ENCODE measurements around the gene TSHZ1. TPM values are rescaled to one million over a fixed set of nuclear protein-coding genes. Genes with fewer than 3 reads are reported as not detected.

TSHZ1 gene
- total and polyA plus RNA-seq, 2 of the 8 experiments (the other 6 are each of a cell fraction or from before 2014, with no cell fraction given), result 0.03 to 0.32 TPM

DNA sequence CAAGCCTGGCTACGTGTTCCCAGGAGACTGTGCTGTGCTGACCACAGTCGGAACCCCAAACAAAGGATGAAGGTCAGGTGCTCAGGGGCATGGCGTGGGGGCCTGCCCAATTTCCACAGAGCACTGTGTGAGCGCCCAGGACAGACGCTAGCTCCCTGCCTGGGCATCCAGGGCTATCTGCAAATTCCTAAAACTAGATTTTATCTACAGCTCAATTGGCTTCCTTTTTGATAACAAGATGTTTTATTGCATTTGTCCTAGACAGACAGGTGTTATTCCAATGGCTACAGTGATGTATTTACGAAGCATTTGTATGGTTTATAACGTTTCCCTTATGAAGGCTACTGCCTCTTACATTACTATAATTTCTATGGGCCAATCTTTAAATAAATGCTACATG is 17.7 kb upstream of the TSHZ1 start:
- no peak overlapping the region for H3K18ac ChIP-seq (ENCODE audit: extremely low read depth, low read length)
- no peak overlapping the region for H3K56ac ChIP-seq (replicated peaks; ENCODE audit: insufficient read length, low read depth, low read length)
- H3K4ac ChIP-seq (replicated peaks; ENCODE audit: insufficient read length, low read depth, low read length), result no peak overlapping the region
- no peak overlapping the region for H2AFZ ChIP-seq (ENCODE audit: low read length)
- H4K8ac ChIP-seq (ENCODE audit: extremely low read depth, insufficient read depth, low read length), result no peak overlapping the region
- no peak overlapping the region for H2BK120ac ChIP-seq (replicated peaks; ENCODE audit: low read depth, low read length)
- H3K4me3 ChIP-seq (ENCODE audit: extremely low read depth in 1 of 4, insufficient read depth in 2 of 4, low read depth in 3 of 4, low read length in 4 of 4), result no peak overlapping the region
- no peak overlapping the region for H3K4me2 ChIP-seq (ENCODE audit: insufficient read depth in 1 of 2, low read depth in 2 of 2, low read length in 2 of 2)
- no peak overlapping the region for H2AK5ac ChIP-seq (ENCODE audit: low read depth, low read length)
- H3K79me2 ChIP-seq (ENCODE audit: control insufficient read depth in 1 of 2, insufficient read depth in 2 of 2, low read length in 2 of 2), result no peaks in the 10 kb centered on the region
- 71% methylated on average over 7 of the region's 7 CpGs; no CpG with 5 or more reads in 1 of the 2 experiments for WGBS, 2 experiments (ENCODE audit: extremely low coverage in 1 of 2, insufficient coverage in 1 of 2, insufficient read length in 1 of 2, insufficient replicate concordance in 2 of 2, low coverage in 1 of 2, low lambda C conversion rate in 2 of 2, missing lambda C conversion rate in 1 of 2)
- H3K79me1 ChIP-seq (ENCODE audit: low read depth, low read length), result no peaks in the 10 kb centered on the region
- H4K5ac ChIP-seq (ENCODE audit: insufficient read length, low read depth, low read length), result no peak overlapping the region
- no peak overlapping the region for H2BK20ac ChIP-seq (ENCODE audit: low read length)
- H3K36me3 ChIP-seq (ENCODE audit: control insufficient read depth in 2 of 4, insufficient read depth in 4 of 4, low read length in 3 of 4), result no peaks in the 10 kb centered on the region
- no peak for FAIRE-seq
- H3K4me1 ChIP-seq (replicated peaks in 1 of 4; ENCODE audit: control insufficient read depth in 3 of 4, insufficient read depth in 4 of 4, low read length in 3 of 4), result no peaks in the 10 kb centered on the region; a peak in 1 of 7 replicates
- H3K9ac ChIP-seq (replicated peaks in 1 of 4; ENCODE audit: extremely low read depth in 1 of 4, low read depth in 3 of 4, low read length in 3 of 4), result no peak overlapping the region
- H3K23me2 ChIP-seq (ENCODE audit: low read depth, low read length), result no peaks in the 10 kb centered on the region
- H3K27ac ChIP-seq (ENCODE audit: low read depth, low read length), result no peak overlapping the region
- ChIA-PET CTCF (ENCODE audit: partially characterized antibody) (no interaction called here), POLR2A (ENCODE audit: partially characterized antibody) (no interaction called here)
- H2BK12ac ChIP-seq (ENCODE audit: low read depth, low read length), result no peak overlapping the region
- H2BK5ac ChIP-seq (ENCODE audit: low read depth, low read length), result no peak overlapping the region
- no peak for DNase-seq (ENCODE audit: low read depth in 1 of 2, low spot score in 2 of 2)
- 0 out of 2 replicates have a peak overlapping the region, but pooled peaks have one; percentile 61 for H2BK15ac ChIP-seq (ENCODE audit: low read length)
- no peak overlapping the region for H4K91ac ChIP-seq (replicated peaks; ENCODE audit: insufficient read length, low read length)
- peaks cover 0 to 2% of the 10 kb centered on the region in 2 experiments for H4K20me1 ChIP-seq (replicated peaks in 1 of 2; ENCODE audit: control insufficient read depth in 1 of 2, insufficient read depth in 2 of 2, low read length in 2 of 2)
- no peaks in the 10 kb centered on the region for H3K27me3 ChIP-seq (replicated peaks in 1 of 4; ENCODE audit: control insufficient read depth in 3 of 4, extremely low read depth in 1 of 4, insufficient read depth in 3 of 4, low read length in 3 of 4)
- H3K23ac ChIP-seq (ENCODE audit: insufficient read length), result no peak overlapping the region
- no peak overlapping the region for H3K14ac ChIP-seq (ENCODE audit: insufficient read length)
- H3K9me3 ChIP-seq (ENCODE audit: insufficient read depth in 2 of 2, low read depth in 1 of 2, low read length in 1 of 2), result no peaks in the 10 kb centered on the region
- TF ChIP-seq GTF2F1 (IDR thresholded peaks at IDR 0.05; ENCODE audit: borderline replicate concordance, low read depth, low read length) (no peak), JUND (IDR thresholded peaks at IDR 0.05; ENCODE audit: low read length) (no peak), CTBP2 (IDR thresholded peaks at IDR 0.05; ENCODE audit: borderline replicate concordance, insufficient read depth, insufficient read length, low read length) (no peak), KDM4A (IDR thresholded peaks at IDR 0.05; ENCODE audit: low read depth, low read length, severe bottlenecking) (no peak), PHF8 (conservative IDR thresholded peaks at IDR 0.05; ENCODE audit: low read depth, low read length) (no peak), EP300 (IDR thresholded peaks at IDR 0.05; ENCODE audit: borderline replicate concordance in 1 of 2, low read depth in 2 of 2, low read length in 2 of 2) (no peak), CREB1 (IDR thresholded peaks at IDR 0.05) (no peak), KDM5A (IDR thresholded peaks at IDR 0.05; ENCODE audit: low read length) (no peak), RXRA (IDR thresholded peaks at IDR 0.05; ENCODE audit: insufficient read depth, low read depth, low read length) (no peak), CBX5 (IDR thresholded peaks at IDR 0.05; ENCODE audit: low read depth, low read length) (no peak), TBP (IDR thresholded peaks at IDR 0.05; ENCODE audit: low read depth, low read length) (no peak)
- TF ChIP-seq, protein P1, sequence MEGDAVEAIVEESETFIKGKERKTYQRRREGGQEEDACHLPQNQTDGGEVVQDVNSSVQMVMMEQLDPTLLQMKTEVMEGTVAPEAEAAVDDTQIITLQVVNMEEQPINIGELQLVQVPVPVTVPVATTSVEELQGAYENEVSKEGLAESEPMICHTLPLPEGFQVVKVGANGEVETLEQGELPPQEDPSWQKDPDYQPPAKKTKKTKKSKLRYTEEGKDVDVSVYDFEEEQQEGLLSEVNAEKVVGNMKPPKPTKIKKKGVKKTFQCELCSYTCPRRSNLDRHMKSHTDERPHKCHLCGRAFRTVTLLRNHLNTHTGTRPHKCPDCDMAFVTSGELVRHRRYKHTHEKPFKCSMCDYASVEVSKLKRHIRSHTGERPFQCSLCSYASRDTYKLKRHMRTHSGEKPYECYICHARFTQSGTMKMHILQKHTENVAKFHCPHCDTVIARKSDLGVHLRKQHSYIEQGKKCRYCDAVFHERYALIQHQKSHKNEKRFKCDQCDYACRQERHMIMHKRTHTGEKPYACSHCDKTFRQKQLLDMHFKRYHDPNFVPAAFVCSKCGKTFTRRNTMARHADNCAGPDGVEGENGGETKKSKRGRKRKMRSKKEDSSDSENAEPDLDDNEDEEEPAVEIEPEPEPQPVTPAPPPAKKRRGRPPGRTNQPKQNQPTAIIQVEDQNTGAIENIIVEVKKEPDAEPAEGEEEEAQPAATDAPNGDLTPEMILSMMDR (IDR thresholded peaks at IDR 0.05; ENCODE audit: control extremely low read depth in 1 of 3, insufficient read depth in 1 of 3, low read depth in 1 of 3, low read length in 3 of 3), result no peak
